Middle frontal gyrus (tissue), 1 donor: ENCODE data around the gene GMEB2.

Experiments used
- DNase-seq: peaks from one replicate; pipeline ENCODE4 v3.0.0-alpha.2; 2015; ENCODE audit warnings: low spot score; ENCODE audit errors: extremely low spot score

GMEB2 gene

GRCh38 chr20:63590218-63591146 lies 36.4 kb downstream of the GMEB2 start:
- no peak for DNase-seq

DNA sequence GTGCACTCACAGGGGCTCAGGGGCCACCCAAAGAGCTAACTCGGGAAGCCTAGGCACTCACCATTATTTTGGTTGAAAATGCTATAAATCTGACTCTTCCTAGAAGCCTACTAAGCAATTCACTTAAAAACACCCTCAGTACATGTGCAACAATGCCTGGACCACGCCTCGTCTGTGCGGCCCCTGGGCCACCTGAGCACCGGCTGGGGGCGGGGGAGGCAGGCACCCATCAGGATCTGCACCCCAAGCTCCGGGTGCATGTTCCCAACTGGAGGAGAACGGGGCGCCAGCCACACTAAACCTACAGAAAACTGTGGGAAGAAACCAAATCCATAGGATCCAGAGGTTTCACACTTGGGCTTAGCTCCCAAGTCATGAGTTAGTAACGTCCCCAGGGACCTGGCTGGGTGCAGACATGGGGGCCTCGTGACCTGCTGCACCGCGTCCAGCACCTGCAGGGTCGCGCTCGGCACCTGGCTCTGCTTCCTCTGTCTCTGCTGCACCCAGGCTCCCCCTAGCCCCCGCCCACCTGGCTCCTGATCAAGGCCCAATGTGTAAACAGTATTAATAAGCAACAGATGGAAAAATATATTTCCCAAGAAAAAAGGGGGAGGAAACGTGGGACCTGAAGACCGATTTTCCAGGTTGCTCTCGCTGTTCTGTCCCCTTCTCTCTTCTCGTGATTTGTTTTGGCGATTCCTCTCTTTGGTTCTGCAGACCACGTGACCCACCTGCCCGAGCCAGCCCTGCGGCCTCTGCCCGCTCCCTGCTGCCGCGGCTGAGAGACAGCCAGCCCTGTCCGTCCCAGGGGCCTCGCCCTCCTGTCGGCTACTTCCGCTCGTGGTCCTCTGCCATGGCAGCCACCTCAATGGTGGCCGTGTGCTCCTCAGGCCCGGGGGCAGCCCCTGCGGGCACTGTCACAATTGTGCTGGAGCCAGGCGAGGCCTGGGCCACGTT lies 37.4 kb downstream of the GMEB2 start:
- DNase-seq, result no peak

DNA sequence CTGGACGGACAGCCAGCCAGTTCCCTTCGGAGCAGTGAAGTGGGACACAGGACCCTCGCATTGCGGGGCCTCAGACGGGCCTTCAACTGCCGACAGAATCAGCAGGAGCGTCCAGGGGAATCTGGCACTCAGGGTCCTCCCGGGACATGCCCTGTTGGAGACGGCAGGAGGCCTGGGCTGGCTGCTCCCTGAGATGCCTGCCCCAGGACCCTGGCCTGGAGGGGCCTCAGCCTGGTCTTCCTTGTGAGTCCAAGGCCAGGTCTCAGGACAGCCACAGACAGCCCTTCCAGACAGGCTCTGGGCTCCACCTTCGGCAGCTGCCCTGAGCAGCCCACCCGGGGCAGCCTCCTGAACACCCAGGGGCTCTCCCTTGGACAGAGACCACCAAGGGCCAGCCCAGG lies 38.3 kb downstream of the GMEB2 start:
- DNase-seq, result no peak

DNA sequence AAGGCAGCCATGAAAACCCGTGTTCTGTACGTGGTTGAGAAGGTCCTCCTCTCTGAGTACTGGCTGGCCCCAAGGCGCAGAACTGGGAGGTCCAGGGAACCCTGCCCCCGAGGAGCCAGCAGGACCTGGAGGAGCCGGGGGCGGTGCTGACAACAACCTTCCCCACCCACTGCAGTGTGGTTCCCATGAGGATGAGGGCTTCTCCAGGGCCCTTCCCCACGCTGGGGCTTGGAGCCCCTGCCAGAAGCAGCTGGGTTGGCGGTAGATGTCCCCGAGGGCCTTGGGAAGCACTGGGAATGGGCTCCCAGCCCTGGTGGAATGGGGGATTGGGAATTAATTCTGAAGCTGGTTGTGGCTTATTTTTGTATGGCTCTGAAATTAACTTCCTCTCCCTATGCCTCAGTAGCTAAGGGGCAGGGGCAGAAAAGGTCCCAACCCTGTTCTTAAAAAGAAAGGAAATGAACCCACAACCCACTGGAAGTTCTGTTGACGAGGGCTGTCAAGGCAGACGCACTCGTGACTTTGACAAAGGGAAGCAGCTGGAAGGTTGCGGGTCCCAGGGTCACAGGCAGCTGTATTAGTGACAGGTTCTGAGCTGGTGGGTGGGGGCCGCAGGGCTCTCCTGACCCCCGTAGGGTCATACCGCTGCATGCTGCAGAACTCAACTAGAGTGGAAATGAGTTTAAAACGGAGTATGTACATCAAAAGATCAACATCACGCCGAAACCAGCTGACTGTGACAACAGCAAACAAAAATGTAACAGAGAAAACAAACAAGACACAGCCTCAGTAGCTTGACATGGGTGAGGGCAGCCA lies 38.9 kb downstream of the GMEB2 start:
- no peak for DNase-seq

- DNase-seq, result no peak
These were observed 39.6 kb downstream of the GMEB2 start for GRCh38 chr20:63587256-63587655.

- DNase-seq, result no peak
These were observed 40.1 kb downstream of the GMEB2 start for GRCh38 chr20:63586797-63587196.

- no peak for DNase-seq
These were observed 41.0 kb downstream of the GMEB2 start for GRCh38 chr20:63585616-63586565.

- no peak for DNase-seq
These were observed 44.4 kb downstream of the GMEB2 start for GRCh38 chr20:63582382-63583063.

DNA sequence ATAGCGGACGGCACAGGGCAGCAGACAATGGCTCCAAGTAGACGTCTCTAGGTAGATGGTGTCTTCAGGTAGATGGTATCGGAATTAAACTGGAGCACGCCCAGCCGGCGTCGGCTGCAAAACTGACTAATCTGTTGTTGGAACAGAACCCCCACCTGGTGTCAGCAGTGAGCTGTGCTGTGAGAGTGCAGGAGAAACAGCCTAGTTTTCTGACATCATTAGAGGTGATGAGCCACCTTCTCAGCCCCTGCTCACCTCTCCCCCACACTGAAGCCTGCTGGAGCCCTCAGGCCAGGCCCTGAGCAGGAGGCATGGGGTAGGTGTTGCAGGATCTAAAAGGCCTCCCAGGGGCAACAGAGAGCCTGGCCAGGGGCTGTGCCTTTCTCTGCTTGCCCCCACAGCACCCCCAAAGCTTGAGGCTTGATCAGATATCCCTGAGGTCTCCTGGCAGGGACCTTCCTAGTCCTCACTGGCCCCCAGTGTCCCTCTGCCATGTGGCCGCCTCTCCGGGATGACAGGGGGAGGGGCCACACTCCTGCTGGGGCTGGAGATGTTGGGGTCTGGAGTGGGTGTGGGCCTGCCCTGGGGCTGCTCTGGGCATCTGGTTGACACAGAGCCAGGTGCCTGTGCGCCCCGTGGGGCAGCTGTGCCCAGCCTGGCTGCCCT lies 46.0 kb downstream of the GMEB2 start:
- DNase-seq, result no peak

- no peak for DNase-seq
These were observed 47.7 kb downstream of the GMEB2 start for GRCh38 chr20:63579017-63579694.

- no peak for DNase-seq
These were observed 48.5 kb downstream of the GMEB2 start for GRCh38 chr20:63578224-63579016.

DNA sequence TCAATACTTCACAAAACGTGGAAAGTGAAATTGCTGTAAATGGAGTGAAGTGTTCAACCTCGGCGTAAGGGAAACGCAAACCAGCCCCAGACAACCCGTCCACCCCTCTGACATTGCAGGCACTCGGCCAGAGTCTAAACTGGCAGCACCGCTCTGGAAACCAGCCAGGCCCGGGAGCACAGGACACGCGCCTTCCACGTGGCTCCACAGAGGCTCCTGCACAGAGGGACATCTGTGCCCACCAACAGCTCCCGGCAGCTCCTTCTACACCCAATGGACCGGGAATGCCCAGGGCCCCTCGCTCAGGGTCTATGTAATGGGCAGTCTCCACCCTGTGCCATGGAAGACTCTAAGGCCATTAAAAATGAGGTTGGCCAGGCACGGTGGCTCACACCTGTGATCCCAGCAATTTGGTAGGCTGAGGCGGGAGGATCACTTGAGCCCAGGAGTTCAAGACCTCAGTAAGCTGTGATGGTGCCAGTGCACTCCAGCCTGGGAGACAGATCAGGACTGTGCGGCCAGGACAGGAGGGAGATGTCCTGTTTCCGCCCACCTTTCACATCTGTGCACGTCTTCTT lies 49.5 kb downstream of the GMEB2 start:
- DNase-seq, result no peak

DNA sequence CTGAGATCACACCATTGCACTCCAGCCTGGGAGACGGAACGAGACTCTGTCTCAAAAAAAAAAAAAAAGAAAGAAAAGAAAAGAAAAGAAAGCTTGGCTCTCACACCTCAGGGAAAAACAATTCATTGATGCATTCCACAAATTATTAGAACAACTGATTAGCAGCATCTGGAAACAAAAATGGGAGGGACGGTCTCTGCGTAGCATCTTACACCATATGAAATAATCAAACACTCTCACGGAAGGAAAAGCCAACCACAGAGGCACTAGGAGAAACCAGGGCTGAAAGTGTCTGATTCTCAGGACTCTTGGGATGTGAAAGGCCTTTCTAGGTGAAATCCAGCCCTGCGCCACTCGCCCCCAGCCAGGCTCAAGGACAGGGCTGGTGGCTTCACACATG lies 50.6 kb downstream of the GMEB2 start:
- DNase-seq, result no peak

GRCh38 chr20:63574829-63575743 lies 51.8 kb downstream of the GMEB2 start:
- DNase-seq, result no peak

DNA sequence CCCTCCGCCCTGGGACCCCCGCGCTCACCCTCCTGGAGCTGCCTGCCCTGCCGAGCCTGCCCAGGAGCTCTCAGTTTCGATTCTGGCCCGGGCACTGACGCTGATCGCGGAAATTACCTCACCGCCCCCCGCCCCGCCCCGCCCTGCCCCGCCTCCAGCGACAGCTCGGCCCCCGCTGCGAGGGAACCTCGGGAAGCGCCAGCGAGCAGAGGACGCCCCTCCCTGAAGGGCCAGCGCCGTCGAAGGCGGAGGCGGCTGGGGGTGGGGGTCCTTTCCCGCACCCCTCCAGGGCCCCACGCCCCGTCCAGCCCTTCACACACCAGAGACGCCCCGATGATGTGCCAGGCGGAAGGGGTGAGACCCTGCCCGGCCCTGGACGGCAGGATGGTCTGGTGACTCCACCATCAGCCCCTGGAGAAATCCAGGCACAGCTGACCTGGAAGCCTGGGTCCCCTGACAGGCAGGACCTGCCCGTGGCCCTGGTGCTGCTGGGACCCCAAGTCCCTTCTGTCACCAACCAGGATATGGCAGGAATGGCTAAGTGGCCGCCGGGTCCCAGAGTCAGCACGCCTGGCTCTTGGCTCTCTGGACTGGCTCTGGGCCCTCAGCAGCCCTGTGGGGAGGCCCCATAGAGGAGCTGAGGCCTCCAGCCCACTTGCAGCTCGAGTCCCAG lies 52.6 kb downstream of the GMEB2 start, which contains the start of gene HELZ2:
Gene HELZ2 (minus strand): TSS at position 84 of the 673 bp plus-strand sequence. CDS start 1,854 bp downstream, outside the sequence.
- no peak for DNase-seq
